Peyer's patch (tissue), 4 donors: Measurements from ENCODE around the gene KIAA1755.

Experiments
- CTCF ChIP-seq, 6 experiments: fragments of 450-650 bp in 4 of 6; fragments of 200-600 bp in 2 of 6; sonication (generic) in 1 of 6; IDR thresholded peaks; one replicate each; pipeline ENCODE4 v1.5.1; 2017 to 2019; ENCODE audit warnings: antibody characterized with exemption in 6 of 6, mild to moderate bottlenecking in 3 of 6, moderate library complexity in 1 of 6
- POLR2A ChIP-seq, 2 donors: fragments of 450-650 bp; IDR thresholded peaks; one replicate each; pipeline ENCODE4 v1.5.1; 2017; ENCODE audit warnings: antibody characterized with exemption in 2 of 2, mild to moderate bottlenecking in 2 of 2, moderate library complexity in 2 of 2

GRCh38 chr20:38284893-38285444 lies 24.4 kb upstream of the KIAA1755 start:
- no peak for TF ChIP-seq POLR2A (IDR thresholded peaks at IDR 0.05)
- no peak for TF ChIP-seq CTCF (IDR thresholded peaks at IDR 0.05)
